HS-27A (cell line): ENCODE results near the gene GTPBP3.
"Not testable (repeated sequence)": the region's sequence is repeated elsewhere in the genome, so short reads cannot be mapped to it uniquely, and the experiment has no call there.

Experiments used
- DNase-seq: peaks from one replicate; pipeline ENCODE4 v3.0.0-alpha.2; 2012; ENCODE audit warnings: low read depth, missing footprints

Gene GTPBP3

DNA sequence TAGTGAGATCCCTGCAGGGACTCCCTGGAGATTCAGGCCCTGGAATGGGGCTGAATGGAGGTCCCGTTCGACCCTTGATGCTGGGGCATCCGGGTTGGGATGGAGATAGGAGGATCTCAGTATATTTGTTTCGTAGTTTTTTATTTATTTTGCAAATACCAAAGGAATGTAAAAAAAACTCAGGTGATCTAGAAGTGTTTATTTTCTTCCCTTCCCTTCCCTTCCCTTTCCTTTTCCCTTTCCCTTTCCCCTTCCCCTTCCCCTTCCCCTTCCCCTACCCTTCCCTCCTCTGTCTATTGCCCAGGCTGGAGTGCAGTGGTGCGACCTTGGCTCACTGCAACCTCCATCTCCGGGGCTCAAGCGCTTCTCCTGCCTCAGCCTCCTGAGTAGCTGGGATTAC, 4.5 kb downstream of the GTPBP3 start:
- no peak for DNase-seq

DNA sequence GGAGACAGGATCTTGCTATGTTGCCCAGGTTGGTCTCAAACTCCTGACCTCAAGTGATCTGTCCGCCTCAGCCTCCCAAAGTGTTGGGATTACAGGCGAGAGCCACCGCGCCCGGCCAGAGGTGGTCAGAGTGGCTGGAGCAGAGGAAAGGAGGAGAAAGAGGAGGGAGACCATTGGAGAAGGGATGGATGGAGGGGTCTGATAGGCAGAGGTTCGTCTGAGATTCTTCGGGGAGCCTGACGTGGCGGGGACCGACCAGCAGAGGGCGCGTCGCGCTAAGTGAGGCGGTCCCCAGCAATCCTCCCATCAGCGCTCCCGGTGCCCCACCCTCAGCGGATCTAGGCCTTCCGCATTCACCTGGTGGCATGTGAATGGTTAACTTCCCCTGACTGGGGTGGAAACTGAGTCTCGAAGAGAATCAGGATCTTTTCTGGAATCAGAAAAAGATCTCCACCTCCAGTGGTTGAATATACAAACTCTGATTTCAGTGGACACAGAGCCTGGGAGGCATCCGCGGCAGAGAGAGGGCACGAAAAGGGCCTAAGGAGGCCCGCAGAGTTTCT, 8.8 kb downstream of the GTPBP3 start:
- no peak for DNase-seq

DNA sequence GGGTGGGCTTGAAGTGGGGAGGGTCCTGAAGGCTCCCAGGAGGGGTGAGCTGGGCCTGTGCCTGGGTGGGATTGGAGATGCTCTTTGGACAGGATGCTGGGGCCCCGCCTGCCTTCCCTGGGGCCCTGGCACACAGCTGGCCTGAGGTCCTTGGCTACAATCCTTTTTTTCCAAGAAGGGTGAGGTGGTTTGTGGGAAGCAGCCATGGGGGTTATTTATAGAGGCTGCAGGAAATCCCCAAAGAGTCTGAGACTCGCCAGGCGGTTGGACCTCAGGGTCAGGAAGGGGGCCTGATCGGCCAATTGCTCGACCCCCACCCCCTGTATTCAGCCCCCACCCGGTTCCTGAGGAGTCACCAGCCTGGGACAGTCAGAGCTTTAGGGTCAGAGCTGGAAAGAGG, 10.0 kb downstream of the GTPBP3 start:
- no peak for DNase-seq

DNA sequence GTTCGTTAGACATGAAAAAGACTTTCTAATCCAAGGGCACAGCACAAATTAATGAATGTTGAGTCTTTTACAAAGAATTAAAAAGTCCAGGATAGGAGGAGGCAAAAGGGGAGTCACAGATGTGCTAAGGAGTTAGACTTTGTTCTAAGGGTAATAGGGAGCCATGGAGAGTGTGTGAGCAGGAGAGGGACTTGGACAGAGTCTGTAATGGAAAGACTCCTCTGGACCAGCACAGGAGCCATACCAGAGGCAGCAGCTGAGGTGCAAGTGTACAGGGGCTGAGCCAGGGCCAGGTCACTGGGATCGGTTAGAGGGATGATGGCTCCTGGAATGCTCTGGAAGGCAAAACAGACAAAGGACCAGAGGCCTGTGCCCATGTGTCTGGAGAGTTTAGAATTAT, 10.5 kb downstream of the GTPBP3 start:
- no peak for DNase-seq

DNA sequence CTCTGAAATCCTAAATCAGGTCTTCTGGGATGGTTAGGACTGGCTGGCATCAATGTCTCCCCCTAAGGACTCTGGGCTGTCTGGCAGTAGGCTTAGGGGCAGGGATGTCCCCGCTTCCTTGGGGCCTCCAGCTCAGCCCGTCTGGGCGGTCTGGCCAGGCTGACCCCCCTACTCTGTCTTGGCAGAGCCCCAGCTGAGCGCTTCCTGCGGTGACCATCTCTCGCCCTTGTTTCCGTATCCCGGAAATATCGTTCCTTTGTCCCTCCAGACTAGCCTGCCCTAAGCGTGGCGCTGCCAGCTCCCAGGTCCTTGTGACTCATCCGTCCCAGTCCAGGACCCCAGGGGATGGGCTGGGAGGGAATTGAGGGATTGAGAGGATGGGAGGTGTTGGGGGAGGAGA, 11.3 kb downstream of the GTPBP3 start:
- no peak for DNase-seq

DNA sequence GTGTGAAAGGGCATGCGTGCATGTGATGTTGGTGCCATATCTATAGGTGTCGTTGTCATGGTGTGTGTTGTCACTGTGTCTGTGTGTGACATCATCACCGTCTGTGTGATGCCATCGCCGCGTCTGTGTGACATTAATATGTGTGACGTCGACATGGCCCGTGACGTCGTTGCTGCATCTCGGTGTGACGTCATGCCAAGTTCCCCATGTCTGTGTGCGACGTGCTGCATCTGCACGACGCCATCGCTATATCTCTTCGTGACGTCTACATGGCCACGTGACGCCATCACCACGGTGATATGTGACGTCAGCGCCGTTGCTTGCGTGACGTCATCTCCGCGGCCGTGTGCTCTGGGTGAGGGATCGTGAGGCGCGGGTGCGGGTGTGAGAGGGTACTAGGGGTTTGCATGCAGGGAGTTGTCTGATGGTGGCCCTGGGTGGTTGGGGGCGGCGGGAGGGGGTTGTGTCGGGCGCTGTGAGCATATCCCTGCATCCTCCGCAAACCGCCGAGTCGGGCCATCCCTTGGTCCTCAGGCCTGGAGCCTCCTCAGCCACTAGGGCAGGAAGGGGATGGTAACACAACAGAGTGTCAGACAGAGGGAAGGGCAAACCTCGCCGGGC, 14.6 kb downstream of the GTPBP3 start:
- DNase-seq, result no peak

DNA sequence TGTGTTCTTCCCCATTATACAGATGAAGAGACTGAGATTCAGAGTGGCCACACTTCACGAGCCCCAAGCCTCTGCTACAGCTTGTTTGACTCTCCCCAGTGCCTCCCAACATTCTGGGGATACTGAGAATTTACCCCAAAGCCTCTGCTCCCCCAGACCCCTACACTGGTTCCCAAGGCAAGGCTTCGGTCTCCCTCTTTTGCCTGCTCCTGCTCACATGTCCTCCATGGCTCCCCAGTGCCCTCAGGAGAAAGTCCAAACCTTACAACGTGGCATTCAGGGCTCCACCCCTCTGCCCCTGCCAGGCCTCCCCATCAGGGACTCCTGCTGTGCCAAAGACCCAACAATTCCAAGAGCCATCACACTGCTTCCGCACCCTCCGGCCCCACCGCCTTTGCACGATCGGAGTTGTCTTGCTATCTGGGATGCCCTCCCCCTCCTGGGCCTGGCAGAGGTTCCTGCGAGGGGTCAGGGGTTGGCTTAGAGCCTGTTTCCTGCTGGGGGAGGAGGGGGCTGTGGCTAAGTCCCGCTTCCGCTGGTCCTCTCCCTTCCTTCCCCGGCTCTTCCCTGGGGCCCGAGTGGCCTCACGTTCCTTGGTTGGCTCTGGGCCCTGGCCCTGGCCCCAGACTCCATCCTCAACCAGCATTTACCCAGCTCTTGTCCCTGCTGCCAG, 15.4 kb downstream of the GTPBP3 start:
- no peak for DNase-seq

DNA sequence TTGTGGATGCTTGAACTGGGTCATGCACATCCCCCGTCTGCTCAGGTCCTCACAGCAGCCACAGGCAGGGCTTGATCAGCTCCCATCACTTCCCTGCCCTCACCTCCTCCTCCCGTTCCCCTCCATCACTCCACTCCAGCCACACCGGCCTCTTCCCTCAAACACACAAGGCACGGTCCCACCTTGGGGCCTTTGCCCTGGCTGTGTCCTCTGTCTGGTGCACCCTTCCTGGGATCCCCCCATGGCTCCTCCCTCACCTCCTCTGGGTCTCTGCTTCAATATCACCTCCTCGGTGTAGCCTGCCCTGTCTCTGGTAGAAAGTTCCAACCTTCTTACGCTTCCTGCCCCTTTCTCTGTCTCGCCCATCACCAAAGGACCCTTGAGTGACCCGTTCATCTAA, 16.0 kb downstream of the GTPBP3 start:
- no peak for DNase-seq

DNA sequence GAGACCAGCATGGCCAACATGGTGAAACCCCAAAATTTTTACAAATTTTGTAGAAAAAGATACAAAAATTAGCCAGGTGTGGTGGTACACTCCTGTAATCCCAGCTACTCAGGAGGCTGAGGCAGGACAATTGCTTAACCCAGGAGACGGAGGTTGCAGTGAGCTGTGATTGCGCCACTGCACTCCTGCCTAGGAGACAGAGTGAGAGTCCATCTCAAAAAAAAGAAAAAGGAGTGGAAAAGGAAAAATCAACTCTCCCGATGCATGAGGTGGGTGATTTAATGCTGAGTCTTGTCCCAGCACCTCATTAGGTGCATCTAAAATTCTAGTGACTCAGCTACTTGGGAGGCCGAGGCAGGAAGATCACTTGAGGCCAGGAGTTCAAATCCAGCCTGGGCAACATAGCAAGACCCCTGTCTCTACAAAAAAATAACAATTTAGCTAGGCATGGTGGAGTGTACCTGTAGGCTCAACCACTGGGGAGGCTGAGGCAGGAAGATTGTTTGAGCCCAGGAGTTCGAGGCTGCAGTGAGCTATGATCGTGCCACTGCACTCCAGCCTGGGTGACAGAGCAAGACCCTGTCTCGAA, 19.8 kb downstream of the GTPBP3 start:
- no peak for DNase-seq

DNA sequence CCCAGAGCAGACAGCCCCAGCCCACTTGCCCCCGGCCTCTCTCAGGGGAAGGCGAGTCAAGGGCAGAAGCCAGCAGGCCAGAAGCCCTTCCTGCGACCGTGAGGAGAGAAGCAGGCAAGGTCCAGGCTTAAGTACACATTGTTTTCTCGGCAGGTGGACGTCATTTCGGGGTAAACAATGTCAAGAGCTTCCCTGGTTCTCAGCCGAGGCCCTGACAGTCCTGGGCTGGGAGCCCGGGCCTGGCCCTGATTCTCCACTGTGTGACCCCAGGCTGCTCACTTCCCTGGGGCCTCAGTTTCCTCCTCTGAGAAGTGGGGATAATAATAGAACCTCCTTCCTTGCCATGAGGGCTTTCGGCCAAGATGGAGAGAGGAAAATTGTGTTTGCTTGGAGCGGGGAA, 20.4 kb downstream of the GTPBP3 start:
- DNase-seq, result no peak

DNA sequence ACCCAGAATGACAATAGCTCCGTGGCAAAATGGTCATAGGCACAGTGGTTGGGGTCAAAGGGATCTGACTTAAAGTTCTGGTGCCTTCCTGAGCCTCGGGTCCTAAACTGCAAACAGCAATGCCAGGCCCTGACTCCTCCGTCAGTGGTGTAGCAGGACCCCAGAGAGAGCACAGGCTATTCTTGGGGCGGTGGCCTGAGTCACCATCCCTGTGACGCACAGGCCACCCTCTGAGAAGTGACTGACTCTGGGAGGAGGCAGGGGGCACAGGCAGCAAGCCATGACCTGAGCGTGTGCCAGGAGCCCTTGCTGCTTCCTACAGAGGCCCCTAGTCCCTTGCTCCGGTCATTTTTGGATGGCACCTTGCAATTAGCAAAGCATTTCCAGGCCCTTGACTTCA, 21.0 kb downstream of the GTPBP3 start:
- no peak for DNase-seq

DNA sequence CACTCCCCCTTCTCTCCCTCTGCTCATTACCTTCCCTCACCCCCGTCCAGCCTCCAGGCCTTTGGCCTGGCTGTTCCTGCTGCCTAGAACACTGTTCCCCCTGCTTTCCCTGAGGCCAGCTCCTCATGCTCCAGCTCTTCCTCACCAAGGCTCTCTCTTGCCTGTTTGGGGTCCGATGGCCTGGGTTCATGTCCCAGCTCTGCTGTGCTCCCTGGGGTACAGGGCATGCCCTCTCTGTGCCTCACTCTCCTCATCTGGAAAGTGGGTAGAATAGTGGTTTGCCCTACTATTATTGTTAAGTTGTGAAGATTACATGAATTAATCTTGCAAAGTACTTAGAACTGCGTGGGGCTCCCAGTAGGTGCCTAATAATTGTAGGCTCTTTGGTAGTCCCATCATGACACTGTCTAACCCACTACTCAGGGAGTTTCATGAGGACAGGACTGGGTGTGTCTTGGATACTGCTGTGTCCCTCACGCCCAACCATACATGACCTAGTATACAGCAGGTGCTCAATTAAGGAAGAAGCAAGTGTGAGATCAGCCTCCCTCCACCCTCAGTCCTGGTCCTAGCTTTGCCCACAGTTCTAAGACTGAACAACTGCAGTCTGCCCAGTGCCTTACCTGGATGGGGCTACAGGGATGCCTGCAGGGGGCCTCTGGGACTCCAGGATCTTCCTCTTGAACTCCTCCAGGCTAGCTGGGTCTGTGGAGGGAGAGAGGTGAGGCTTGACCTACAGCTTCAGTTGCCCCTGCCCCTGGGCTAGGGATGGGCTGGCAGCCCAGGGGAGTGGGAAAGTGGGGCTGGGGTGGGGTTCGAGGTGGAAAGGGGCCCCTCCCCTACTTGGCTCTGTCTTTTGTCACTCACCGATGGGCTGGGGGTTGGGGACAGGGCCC, 22.8 kb downstream of the GTPBP3 start:
- DNase-seq, result no peak

DNA sequence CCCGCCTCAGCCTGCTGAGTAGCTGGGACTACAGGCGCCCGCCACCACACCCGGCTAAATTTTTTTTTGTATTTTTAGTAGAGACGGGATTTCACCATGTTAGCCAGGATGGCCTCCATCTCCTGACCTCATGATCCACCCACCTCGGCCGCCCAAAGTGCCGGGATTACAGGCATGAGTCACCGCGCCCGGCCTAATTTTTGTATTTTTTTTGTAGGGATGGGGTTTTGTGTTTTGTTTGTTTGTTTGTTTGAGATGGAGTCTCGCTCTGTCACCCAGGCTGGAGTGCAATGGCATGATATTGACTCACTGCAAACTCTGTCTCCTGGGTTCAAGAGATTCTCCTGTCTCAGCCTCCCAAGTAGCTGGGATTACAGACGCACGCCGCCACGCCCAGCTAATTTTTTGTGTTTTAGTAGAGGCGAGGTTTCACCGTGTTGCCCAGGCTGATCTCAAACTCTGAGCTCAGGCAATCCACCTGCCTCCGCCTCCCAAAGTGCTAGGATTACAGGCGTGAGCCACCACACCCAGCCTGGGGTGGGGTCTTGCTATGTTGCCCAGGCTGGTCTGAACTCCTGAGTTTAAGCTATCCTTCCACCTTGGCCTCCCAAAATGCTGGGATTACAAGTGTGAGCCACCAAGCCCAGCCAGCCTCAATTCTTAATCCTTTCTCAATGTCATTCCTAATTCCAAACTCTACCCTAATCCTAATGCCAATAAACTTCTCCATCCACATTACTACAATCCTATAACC, 26.7 kb downstream of the GTPBP3 start:
- DNase-seq, result not testable (repeated sequence)

DNA sequence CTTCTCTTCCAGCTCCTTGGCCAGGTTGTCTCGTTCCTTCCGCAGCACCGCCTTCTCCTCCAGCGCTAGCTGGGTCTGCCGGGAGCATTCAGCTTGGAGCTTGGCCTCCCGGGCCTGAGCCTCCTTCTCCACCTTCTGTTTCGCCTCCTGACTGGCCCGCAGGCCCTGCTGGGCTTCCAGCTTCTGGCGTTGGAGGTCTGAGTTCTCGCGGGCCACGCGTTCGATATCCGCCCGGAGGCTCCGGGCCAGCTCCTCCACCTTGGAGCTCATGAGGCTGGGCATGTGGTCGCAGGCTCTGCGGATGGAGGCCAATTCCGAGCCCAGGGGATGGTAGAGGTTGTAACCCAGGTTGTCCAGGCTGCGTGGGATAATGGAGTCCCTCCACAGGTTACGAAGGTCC, 28.0 kb downstream of the GTPBP3 start:
- DNase-seq, result no peak

DNA sequence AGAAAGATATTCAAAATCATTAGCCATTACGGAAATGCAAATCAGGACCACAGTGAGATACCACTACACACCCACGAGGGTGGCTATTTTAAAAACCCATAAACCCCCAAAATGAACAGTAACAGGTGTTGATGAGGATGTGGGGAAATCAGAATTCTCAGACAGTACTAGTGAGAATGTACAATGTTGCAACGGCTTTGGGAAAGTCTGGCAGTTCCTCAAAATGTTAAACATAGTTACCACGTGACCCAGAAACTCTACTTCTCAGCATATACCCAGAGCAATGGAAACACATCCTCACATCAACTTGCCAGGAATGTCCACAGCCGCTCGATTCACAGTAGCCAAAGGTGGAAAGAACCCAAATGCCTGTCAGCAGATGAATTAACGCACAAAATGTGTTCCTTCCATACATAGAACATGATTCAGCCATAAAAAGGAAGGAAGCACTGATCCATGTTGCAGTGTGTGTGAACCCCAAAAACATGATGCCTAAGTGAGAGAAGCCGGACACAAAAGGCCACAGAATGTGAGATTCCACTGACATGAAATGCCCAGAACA, 32.8 kb downstream of the GTPBP3 start:
- DNase-seq, result no peak

DNA sequence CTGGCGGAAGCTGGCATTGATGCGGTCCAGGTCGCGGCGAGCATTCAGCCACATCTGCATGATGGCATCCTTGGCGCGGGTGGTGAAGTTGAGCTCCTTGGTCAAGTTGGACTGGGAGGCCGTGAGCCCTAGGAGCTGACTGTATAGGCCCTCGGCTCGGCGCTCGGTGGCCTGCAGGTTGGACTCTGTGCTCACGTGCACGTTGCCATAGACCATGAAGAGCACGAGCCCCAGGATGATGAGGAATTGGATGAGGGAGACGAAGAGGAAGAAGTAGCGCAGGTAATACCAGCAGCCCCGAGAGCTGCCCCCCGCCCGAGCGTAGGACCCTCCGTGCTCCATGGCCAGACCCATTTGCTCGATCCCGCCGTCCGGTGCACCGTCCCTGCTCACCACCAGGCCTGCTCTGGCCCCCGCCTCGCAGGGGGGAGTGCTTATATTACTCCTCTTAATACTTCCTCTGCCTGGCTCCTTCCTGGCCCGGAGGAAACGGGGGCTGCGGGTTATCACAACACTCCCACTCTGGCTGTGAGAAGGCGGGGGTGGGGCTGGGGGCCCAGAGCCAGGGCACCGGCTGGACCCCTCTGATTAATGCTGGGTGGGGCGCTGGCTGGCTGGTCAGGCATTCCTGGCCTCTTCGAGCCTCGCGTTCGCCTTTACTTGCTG, 39.7 kb downstream of the GTPBP3 start, which contains the start of gene PLVAP:
Gene PLVAP (minus strand): TSS at position 408 of the 666 bp plus-strand sequence. CDS start 54 bp downstream, at position 354.
- DNase-seq, result no peak

DNA sequence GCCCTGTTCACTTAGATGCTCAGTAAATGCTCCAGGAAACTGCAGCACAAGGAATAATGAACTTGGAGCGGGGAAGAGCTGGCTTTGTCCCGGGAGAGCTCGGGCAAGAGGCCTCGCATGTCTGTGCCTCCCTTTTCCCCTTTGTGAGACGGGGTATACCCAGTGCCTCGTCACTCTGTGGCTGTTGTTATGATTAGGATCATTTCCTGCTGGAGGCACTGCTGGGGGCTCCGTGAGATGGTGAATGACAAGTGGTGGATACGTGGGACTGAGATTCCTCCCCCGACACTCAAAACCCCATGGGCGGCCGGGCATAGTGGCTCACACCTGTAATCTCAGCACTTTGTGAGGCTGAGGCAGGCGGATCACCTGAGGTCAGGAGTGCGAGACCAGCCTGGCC, 40.9 kb downstream of the GTPBP3 start:
- no peak for DNase-seq

DNA sequence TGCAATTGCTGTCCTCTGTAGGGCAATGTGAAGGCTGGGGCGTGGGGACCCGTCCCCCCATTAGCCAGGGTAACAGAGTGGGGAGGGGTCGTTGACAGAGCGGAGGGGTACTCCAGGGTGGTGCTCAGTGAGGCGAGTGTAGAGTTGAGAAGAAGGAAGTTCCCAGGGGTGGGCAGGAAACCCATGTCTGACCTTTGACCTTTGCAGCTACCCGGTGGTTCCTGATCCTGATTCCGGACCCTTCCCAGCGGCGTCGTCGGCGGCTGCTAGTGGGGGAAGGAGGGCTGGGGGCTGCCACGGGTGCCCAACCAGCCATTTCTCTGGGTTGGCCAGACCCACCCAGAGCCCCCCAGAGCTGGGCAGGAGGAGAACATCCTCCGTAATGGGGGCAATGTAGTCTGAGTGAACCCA, 41.9 kb downstream of the GTPBP3 start:
- DNase-seq, result no peak

DNA sequence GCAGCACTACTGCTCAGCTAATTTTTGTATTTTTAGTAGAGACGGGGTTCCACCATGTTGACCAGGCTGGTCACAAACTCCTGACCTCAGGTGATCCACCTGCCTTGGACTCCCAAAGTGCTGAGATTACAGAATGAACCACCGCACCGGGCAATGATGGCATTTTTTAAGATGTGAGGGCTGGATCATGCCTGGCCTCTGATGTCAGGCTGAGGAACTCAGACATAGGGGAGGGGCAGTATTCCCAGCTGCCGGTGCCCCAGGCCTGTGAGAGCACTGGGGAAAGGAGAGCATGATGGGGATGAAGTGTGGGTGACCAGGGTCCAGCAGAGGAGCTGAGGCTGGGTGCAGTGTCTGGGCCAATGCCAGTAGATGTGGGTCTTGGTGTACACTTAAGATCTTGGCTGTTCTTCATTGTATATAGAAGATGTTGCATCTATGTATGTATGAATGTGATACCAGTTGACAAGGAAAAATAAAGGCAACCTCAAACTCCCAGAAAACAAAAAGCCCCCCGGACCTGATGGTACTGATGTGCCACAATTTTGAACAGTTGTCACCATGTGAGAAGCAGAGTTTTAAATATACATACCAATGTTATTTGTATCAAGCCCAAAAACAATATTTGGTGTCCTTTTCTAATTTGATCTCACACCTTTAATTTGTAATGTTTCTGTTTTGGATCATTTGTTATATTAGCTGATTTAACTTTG, 43.2 kb downstream of the GTPBP3 start:
- DNase-seq, result no peak
